ENCODE measurements around the gene CYFIP1. TPM values are rescaled to one million over a fixed set of nuclear protein-coding genes. Genes with fewer than 3 reads are reported as not detected.

The CYFIP1 gene
- total and polyA plus RNA-seq, 2 of the 13 experiments (the other 11 are each of a cell fraction or from before 2014, with no cell fraction given), result 38.1 to 58.3 TPM

- no peak for TF ChIP-seq RARA (CRISPR knock-in tag; IDR thresholded peaks at IDR 0.05)
- TF ChIP-seq RAD51 (IDR thresholded peaks at IDR 0.05; ENCODE audit: borderline replicate concordance), result no peak
- TF ChIP-seq ZBTB43 (CRISPR knock-in tag; conservative IDR thresholded peaks at IDR 0.05), result no peak
- no peak for TF ChIP-seq IRF1 (CRISPR knock-in tag; IDR thresholded peaks at IDR 0.05; ENCODE audit: low read depth)
- TF ChIP-seq ZBTB44 (CRISPR knock-in tag; IDR thresholded peaks at IDR 0.05), result no peak
Measured at GRCh38 chr15:22939652-22940061, 40.5 kb downstream of the CYFIP1 start (continued).

GRCh38 chr15:22939051-22939450, 41.1 kb downstream of the CYFIP1 start:
- CTCF ChIA-PET (ENCODE audit: low intra/inter-chr PET ratio, low total read pairs), result no interaction called here
- H3K9me3 ChIP-seq (ENCODE audit: low read length), result no peaks in the 10 kb centered on the region
- no TSS peak for BruUV-seq (replicated peaks)
- H3K4me2 ChIP-seq (ENCODE audit: low read depth, low read length), result no peak overlapping the region
- in situ Hi-C loops (cut with HindIII; ENCODE audit: extremely low pct_ligation_motif_present, low pct_unique_long_range_greater_than_20kb), result no loop called here
- H3K4me1 ChIP-seq (ENCODE audit: insufficient read depth, low read length), result 0 out of 2 replicates have a peak, but pooled peaks cover 7% of the 10 kb centered on the region
- no peak for FAIRE-seq
- 94% methylated on average over 7 of the region's 13 CpGs for WGBS (ENCODE audit: low lambda C conversion rate)
- no peaks in the 10 kb centered on the region for H3K27me3 ChIP-seq (ENCODE audit: control insufficient read depth in 1 of 2, insufficient read depth in 2 of 2, low read length in 2 of 2)
- H3K79me2 ChIP-seq (ENCODE audit: insufficient read depth, low read length), result no peaks in the 10 kb centered on the region
- H3K36me3 ChIP-seq (replicated peaks in 1 of 2; ENCODE audit: control insufficient read depth in 1 of 2, insufficient read depth in 2 of 2, low read length in 2 of 2), result peaks cover 21 to 64% of the 10 kb centered on the region in 2 experiments
- H3K27ac ChIP-seq (ENCODE audit: extremely low read length, insufficient read depth, low read length), result no peak overlapping the region
- intact Hi-C loops (cut with micrococcal nuclease; ENCODE audit: unreplicated experiment), result no loop called here
- no peak overlapping the region for H3K4me3 ChIP-seq (replicated peaks in 1 of 3; ENCODE audit: insufficient read depth in 1 of 3, low read depth in 2 of 3, low read length in 3 of 3)
- POLR2A ChIA-PET, result no interaction called here
- no peak for DNase-seq (ENCODE audit: low spot score)
- H4K20me1 ChIP-seq (ENCODE audit: insufficient read depth, low read length), result 0 out of 2 replicates have a peak, but pooled peaks cover 4% of the 10 kb centered on the region
- no peak overlapping the region for H3K9ac ChIP-seq (ENCODE audit: insufficient read depth, low read depth, low read length)
- ATAC-seq, result no peak; the same call in 2 of the 3 replicates
- H2AFZ ChIP-seq (ENCODE audit: low read length), result no peak overlapping the region
- TF ChIP-seq GATAD1 (CRISPR knock-in tag; IDR thresholded peaks at IDR 0.05) (no peak), ZFYVE20 (CRISPR knock-in tag; IDR thresholded peaks at IDR 0.05; ENCODE audit: borderline replicate concordance, low read depth) (no peak), MED13 (CRISPR knock-in tag; IDR thresholded peaks at IDR 0.05) (no peak), ZNF296 (CRISPR knock-in tag; conservative IDR thresholded peaks at IDR 0.05) (no peak), SNRNP70 (IDR thresholded peaks at IDR 0.05; ENCODE audit: low read depth, low read length) (no peak), TARDBP (CRISPR knock-in tag; IDR thresholded peaks at IDR 0.05) (no peak), HNRNPH1 (optimal IDR thresholded peaks at IDR 0.05; ENCODE audit: low read depth, low read length) (no peak), ZNF570 (CRISPR knock-in tag; IDR thresholded peaks at IDR 0.05; ENCODE audit: borderline replicate concordance) (no peak), ZNF782 (CRISPR knock-in tag; IDR thresholded peaks at IDR 0.05; ENCODE audit: borderline replicate concordance) (no peak), PBX2 (CRISPR knock-in tag; IDR thresholded peaks at IDR 0.05) (no peak), CBFB (CRISPR knock-in tag; IDR thresholded peaks at IDR 0.05) (no peak), SYNCRIP (IDR thresholded peaks at IDR 0.05; ENCODE audit: insufficient read depth, low read depth, low read length) (no peak)
